Transverse colon (tissue), 4 donors: Measurements from ENCODE around the gene DNAJC10. TPM values are rescaled to one million over a fixed set of nuclear protein-coding genes. Genes with fewer than 3 reads are reported as not detected.

ENCODE experiments used
- DNase-seq: peaks from one replicate; pipeline ENCODE4 v3.0.0-alpha.2; 2019
- H3K27ac ChIP-seq, 4 donors: fragments of 200-600 bp; sonication (generic); 2 replicates each; pipeline ENCODE4 v1.5.1; 2016 to 2018; ENCODE audit warnings: inconsistent platforms in 4 of 4
- H3K27me3 ChIP-seq: fragments of 200-600 bp; sonication (generic); 2 replicates; pipeline ENCODE4 v1.5.1; 2017; ENCODE audit warnings: inconsistent platforms
- H3K36me3 ChIP-seq, 4 donors: fragments of 200-600 bp; sonication (generic); 2 replicates each; pipeline ENCODE4 v1.5.1; 2017 to 2019; ENCODE audit warnings: inconsistent platforms in 4 of 4
- H3K4me1 ChIP-seq, 4 donors: fragments of 200-600 bp; sonication (generic); 2 replicates each; pipeline ENCODE4 v1.5.1; 2017 to 2020; ENCODE audit warnings: inconsistent platforms in 4 of 4
- H3K4me3 ChIP-seq, 4 donors: fragments of 200-600 bp; sonication (generic); 1 replicate in 1 of 4; 2 replicates in 3 of 4; pipeline versions ENCODE4 v1.5.1 to v1.6.1; 2017 to 2019; ENCODE audit warnings: inconsistent platforms in 4 of 4
- H3K9me3 ChIP-seq, 2 donors: fragments of 200-600 bp; sonication (generic); 2 replicates each; pipeline ENCODE4 v1.5.1; 2017 to 2019; ENCODE audit warnings: inconsistent platforms in 2 of 2
- EP300 ChIP-seq: sonication (generic); formaldehyde crosslinking; IDR thresholded peaks from one replicate; pipeline ENCODE4 v1.6.1; 2017; ENCODE audit warnings: antibody characterized with exemption, low read depth
- POLR2A ChIP-seq: fragments of 450-650 bp; IDR thresholded peaks from one replicate; pipeline ENCODE4 v1.6.1; 2016; ENCODE audit warnings: antibody characterized with exemption, mild to moderate bottlenecking, moderate library complexity
- POLR2AphosphoS5 ChIP-seq, 3 donors: sonication (generic); formaldehyde crosslinking; IDR thresholded peaks; one replicate each; pipeline ENCODE4 v1.6.1; 2016; ENCODE audit warnings: antibody characterized with exemption in 3 of 3
- WGBS, 2 donors: methylation state at CpG; one replicate each; pipeline ENCODE4 v1.1.5; 2018; ENCODE audit warnings: low coverage in 1 of 2; 5-methylcytosine and 5-hydroxymethylcytosine counted together
- in situ Hi-C, 4 donors: fragments of 200-750 bp; cut with MboI; loops; one replicate each; pipeline versions ENCODE4 v1.15.0 to v1.15.1; 2017; ENCODE audit warnings: low sequenced_read_pairs in 3 of 4, low pct_ligation_motif_present in 1 of 4, low pct_unique_long_range_greater_than_20kb in 1 of 4
- intact Hi-C: fragments of 100-400 bp; cut with DNase I; formaldehyde crosslinking; loops from one replicate; pipeline ENCODE4 v1.15.1; 2023; ENCODE audit warnings: low total_unique reads
- total RNA-seq, 4 donors: library from RNA; depleted of rRNA; stranded (reverse); fragments of >200 nt; gene quantifications; one replicate each; pipeline ENCODE4 v1.1.0, GENCODE V29; 2016
- TF ChIP-seq, protein P1 (sequence below), 5 experiments: fragments of 200-600 bp in 3 of 5; fragments of 450-650 bp in 2 of 5; sonication (generic) in 3 of 5; IDR thresholded peaks; 1 replicate in 2 of 5; 2 replicates in 3 of 5; pipeline ENCODE4 v1.5.1; 2016 to 2017; ENCODE audit warnings: antibody characterized with exemption in 5 of 5, inconsistent platforms in 3 of 5, mild to moderate bottlenecking in 2 of 5, moderate library complexity in 1 of 5

Gene DNAJC10
- total RNA-seq, 4 donors from 2014 or later, result 27.4 to 37.9 (median 35.5) TPM

DNA sequence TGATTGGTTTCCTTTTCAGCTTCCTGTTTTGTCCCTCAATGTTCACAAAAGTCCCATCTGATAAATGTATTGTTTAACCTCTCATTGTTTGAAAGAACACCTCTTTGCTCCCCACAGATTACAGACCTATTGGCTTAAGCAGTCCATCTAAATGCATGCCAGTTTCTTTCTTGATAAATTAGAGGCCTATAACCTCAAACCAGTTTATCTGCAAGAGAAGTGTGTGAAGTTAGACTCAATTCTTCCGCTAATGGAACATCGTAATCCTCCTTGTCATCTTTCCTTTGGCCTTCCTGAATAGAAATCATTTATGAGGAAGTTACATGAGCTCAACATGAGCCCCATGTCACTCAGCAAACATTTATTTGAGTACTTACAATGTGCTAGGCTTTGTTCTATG, 76.4 kb downstream of the DNAJC10 start:
- no peak for DNase-seq
- 76 to 83% methylated on average over 2 of the region's 2 CpGs for WGBS, 2 donors
- Histone ChIP-seq H3K27ac (no peak overlapping the region), H3K36me3 (no peaks in the 10 kb centered on the region), H3K4me3 (no peak overlapping the region), H3K9me3 (no peaks in the 10 kb centered on the region), H3K27me3 (no peaks in the 10 kb centered on the region), H3K4me1 (no peaks in the 10 kb centered on the region)
- in situ Hi-C loops, result loop anchor here in 1 of 4 donors (25.0 kb wide), 1 partner anchor 170 kb away; no protein-coding TSS in a partner anchor
- TF ChIP-seq POLR2A, result no peak
- TF ChIP-seq EP300, result no peak
- no peak for TF ChIP-seq POLR2AphosphoS5 (IDR thresholded peaks at IDR 0.05)
- TF ChIP-seq, protein P1, sequence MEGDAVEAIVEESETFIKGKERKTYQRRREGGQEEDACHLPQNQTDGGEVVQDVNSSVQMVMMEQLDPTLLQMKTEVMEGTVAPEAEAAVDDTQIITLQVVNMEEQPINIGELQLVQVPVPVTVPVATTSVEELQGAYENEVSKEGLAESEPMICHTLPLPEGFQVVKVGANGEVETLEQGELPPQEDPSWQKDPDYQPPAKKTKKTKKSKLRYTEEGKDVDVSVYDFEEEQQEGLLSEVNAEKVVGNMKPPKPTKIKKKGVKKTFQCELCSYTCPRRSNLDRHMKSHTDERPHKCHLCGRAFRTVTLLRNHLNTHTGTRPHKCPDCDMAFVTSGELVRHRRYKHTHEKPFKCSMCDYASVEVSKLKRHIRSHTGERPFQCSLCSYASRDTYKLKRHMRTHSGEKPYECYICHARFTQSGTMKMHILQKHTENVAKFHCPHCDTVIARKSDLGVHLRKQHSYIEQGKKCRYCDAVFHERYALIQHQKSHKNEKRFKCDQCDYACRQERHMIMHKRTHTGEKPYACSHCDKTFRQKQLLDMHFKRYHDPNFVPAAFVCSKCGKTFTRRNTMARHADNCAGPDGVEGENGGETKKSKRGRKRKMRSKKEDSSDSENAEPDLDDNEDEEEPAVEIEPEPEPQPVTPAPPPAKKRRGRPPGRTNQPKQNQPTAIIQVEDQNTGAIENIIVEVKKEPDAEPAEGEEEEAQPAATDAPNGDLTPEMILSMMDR (IDR thresholded peaks at IDR 0.05), result no peak
- intact Hi-C loops, result no loop called here

GRCh38 chr2:182798736-182799135, 82.7 kb downstream of the DNAJC10 start:
- Histone ChIP-seq H3K4me1 (no peaks in the 10 kb centered on the region), H3K27ac (no peak overlapping the region), H3K36me3 (no peaks in the 10 kb centered on the region), H3K27me3 (no peaks in the 10 kb centered on the region), H3K9me3 (no peaks in the 10 kb centered on the region), H3K4me3 (no peak overlapping the region)
- TF ChIP-seq, protein P1 (IDR thresholded peaks at IDR 0.05), result no peak
- TF ChIP-seq POLR2AphosphoS5 (IDR thresholded peaks at IDR 0.05) (no peak), EP300 (no peak), POLR2A (no peak)
- DNase-seq, result no peak
- intact Hi-C loops (no loop called here), in situ Hi-C loops (loop anchor here in 1 of 4 donors (25.0 kb wide), 1 partner anchor 164 kb away; no protein-coding TSS in a partner anchor)
- WGBS, 2 donors, result 62 to 68% methylated on average over 2 of the region's 2 CpGs

DNA sequence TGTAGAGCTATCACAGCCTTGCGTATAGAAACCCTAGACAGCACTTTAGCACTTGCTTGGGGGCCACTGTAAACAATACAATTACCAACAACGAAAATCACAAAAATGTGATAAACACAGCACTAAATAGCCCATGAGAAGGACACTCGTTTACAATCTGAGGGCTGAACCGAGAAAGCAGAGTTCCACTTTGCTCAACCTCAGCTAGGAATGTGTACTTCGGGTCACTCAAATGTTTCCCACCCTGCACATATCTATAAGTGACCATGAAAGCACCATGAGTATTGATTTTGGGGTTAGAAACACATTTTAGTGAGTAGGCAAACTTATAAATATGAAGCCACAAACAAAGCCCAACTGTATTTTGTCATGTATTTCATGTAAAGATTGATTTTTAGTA, 88.1 kb downstream of the DNAJC10 start:
- DNase-seq, result no peak

GRCh38 chr2:182807319-182807718, 91.3 kb downstream of the DNAJC10 start:
- Histone ChIP-seq H3K27ac (no peak overlapping the region), H3K4me1 (no peaks in the 10 kb centered on the region), H3K4me3 (no peak overlapping the region), H3K36me3 (no peaks in the 10 kb centered on the region), H3K9me3 (no peaks in the 10 kb centered on the region), H3K27me3 (no peaks in the 10 kb centered on the region)
- DNase-seq, result no peak
- 73 to 79% methylated on average over 3 of the region's 3 CpGs for WGBS, 2 donors
- in situ Hi-C loops (no loop called here), intact Hi-C loops (no loop called here)
- TF ChIP-seq POLR2A, result no peak
- TF ChIP-seq POLR2AphosphoS5 (IDR thresholded peaks at IDR 0.05), result no peak
- TF ChIP-seq, protein P1 (IDR thresholded peaks at IDR 0.05), result no peak
- no peak for TF ChIP-seq EP300

More for the DNA sequence above, 88.1 kb downstream of the DNAJC10 start:
- Histone ChIP-seq H3K4me1 (no peaks in the 10 kb centered on the region), H3K9me3 (no peaks in the 10 kb centered on the region), H3K27me3 (no peaks in the 10 kb centered on the region), H3K4me3 (no peak overlapping the region), H3K27ac (no peak overlapping the region), H3K36me3 (no peaks in the 10 kb centered on the region)
- in situ Hi-C loops, result no loop called here
- TF ChIP-seq, protein P1 (IDR thresholded peaks at IDR 0.05), result no peak
- TF ChIP-seq POLR2A (no peak), EP300 (no peak), POLR2AphosphoS5 (IDR thresholded peaks at IDR 0.05) (no peak)
- intact Hi-C loops, result no loop called here
- 81 to 88% methylated on average over 5 of the region's 5 CpGs for WGBS, 2 donors
